Activated T-helper 1 cell treated with anti-CD3 and anti-CD28 coated beads, Interleukin-12 subunit alpha, Interleukin-12 subunit beta, Interleukin-2, Interleukin-4 antibody, amounts not matched to agents 30 ng/mL and 10 ng/mL and 1 ng/mL, durations not matched to agents 14 hours and 24 hours and 36 hours (primary cell): Measurements from ENCODE around the gene CBY2. TPM values are rescaled to one million over a fixed set of nuclear protein-coding genes. Genes with fewer than 3 reads are reported as not detected.
"Not testable (repeated sequence)": the region's sequence is repeated elsewhere in the genome, so short reads cannot be mapped to it uniquely, and the experiment has no call there.

Experiments
- DNase-seq: peaks from one replicate; pipeline ENCODE4 v3.0.0; 2021; ENCODE audit warnings: low spot score
- H3K27ac Mint-ChIP-seq: one replicate; pipeline ENCODE4 v1.8.0; 2021; ENCODE audit warnings: mild to moderate bottlenecking, mixed read lengths
- H3K27me3 Mint-ChIP-seq: one replicate; pipeline ENCODE4 v1.8.0; 2022; ENCODE audit warnings: mild to moderate bottlenecking, moderate library complexity, mixed read lengths; ENCODE audit not compliant: insufficient read depth
- H3K36me3 Mint-ChIP-seq: one replicate; pipeline ENCODE4 v1.8.0; 2021; ENCODE audit warnings: low read depth, mixed read lengths
- H3K4me1 Mint-ChIP-seq: one replicate; pipeline ENCODE4 v1.8.0; 2021; ENCODE audit warnings: low read depth, mixed read lengths
- H3K4me3 Mint-ChIP-seq: one replicate; pipeline ENCODE4 v1.8.0; 2021; ENCODE audit warnings: mild to moderate bottlenecking, moderate library complexity, mixed read lengths
- H3K9me3 Mint-ChIP-seq: one replicate; pipeline ENCODE4 v1.8.0; 2021; ENCODE audit warnings: mixed read lengths
- intact Hi-C: fragments of 100-400 bp; cut with micrococcal nuclease; formaldehyde crosslinking; loops from one replicate; pipeline ENCODE4 v1.15.1; 2024
- total RNA-seq: library from RNA; stranded (reverse); gene quantifications from 2 replicates; pipeline ENCODE4 v1.2.3, GENCODE V29; 2022

CBY2 gene, protein sequence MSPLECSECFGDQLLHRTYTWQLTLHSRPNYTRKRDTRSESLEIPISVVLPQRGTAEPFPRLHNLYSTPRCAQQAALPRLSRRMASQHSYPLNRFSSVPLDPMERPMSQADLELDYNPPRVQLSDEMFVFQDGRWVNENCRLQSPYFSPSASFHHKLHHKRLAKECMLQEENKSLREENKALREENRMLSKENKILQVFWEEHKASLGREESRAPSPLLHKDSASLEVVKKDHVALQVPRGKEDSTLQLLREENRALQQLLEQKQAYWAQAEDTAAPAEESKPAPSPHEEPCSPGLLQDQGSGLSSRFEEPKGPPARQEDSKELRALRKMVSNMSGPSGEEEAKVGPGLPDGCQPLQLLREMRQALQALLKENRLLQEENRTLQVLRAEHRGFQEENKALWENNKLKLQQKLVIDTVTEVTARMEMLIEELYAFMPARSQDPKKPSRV
- total RNA-seq, result not detected in 2 replicates

DNA sequence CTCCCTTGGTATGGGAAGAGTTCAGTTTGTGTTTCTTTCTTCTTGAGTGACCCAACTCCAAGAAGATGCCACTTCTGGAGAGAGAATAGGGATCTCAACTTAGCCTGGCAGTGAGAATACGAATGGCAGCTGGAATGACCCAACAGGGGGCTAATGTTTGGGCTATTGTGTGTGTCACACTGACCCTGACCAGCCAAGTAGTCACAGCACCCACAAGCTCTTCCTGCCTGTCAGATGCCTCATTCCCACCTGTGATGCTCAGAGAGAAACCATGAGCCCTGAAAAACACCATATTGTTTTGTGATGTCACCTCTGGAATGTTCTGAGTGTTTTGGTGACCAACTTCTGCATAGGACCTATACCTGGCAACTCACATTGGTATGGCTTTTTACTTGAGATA is at the start of gene CBY2:
Gene CBY2, plus strand, starts transcription at position 233 of the 400 bp plus-strand sequence. Its CDS starts 71 bp downstream, at position 304.
- no peak within 1 kb of the TSS for H3K4me3 Mint-ChIP-seq
- H3K4me1 Mint-ChIP-seq, result peaks cover 12% of the 10 kb centered on the region
- peak within 1 kb of the TSS; percentile 59 for H3K27ac Mint-ChIP-seq
- intact Hi-C loops, result no loop called here
- H3K9me3 Mint-ChIP-seq, result no peaks in the 10 kb centered on the region
- no peaks in the 10 kb centered on the region for H3K36me3 Mint-ChIP-seq
- peaks cover 2% of the 10 kb centered on the region for H3K27me3 Mint-ChIP-seq
- DNase-seq, result no peak

DNA sequence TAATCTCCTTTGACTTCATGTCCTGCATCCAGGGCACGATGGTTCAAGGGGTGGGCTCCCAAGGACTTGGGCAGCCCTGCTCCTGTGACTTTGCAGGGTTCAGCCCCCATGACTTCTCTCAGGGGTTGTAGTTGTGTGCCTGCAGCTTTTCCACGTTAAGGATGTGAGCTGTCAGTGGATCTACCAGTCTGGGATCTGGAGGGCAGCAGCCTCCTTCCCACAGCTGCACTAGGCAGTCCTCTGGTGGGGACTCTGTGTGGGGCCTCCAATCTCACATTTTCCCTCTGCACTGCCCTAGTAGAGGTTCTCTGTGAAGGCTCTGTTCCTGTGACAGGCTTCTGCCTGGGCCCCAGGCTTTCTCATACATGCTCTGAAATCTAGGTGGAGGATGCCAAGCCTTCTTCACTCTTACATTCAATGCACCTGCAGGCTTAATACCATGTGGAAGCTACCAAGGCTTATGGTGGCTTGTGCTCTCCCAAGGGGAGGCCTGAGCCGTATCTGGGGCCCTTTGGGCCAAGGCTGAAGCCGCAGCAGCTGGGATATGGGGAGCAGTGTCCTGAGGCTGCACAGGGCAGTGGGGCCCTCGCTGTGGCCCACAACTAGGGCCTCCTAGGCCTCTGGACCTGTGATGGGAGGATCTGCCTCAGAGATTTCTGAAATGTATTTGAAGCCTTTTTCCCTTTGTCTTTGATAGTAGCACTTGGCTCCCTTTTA is 47.3 kb upstream of the CBY2 start:
- intact Hi-C loops, result no loop called here
- H3K4me1 Mint-ChIP-seq, result no peaks in the 10 kb centered on the region
- H3K27ac Mint-ChIP-seq, result no peak overlapping the region
- no peak overlapping the region for H3K4me3 Mint-ChIP-seq
- no peak for DNase-seq
- no peaks in the 10 kb centered on the region for H3K9me3 Mint-ChIP-seq
- H3K36me3 Mint-ChIP-seq, result no peaks in the 10 kb centered on the region
- H3K27me3 Mint-ChIP-seq, result no peaks in the 10 kb centered on the region

GRCh38 chr13:45658586-45659235 is 43.4 kb upstream of the CBY2 start:
- no peak for DNase-seq
- Mint-ChIP-seq H3K27me3 (no peaks in the 10 kb centered on the region), H3K4me3 (no peak overlapping the region), H3K36me3 (no peaks in the 10 kb centered on the region), H3K9me3 (peaks cover 4% of the 10 kb centered on the region), H3K4me1 (no peaks in the 10 kb centered on the region), H3K27ac (no peak overlapping the region)
- intact Hi-C loops, result no loop called here

- H3K9me3 Mint-ChIP-seq, result peaks cover 4% of the 10 kb centered on the region
- H3K4me1 Mint-ChIP-seq, result no peaks in the 10 kb centered on the region
- H3K4me3 Mint-ChIP-seq, result no peak overlapping the region
- H3K36me3 Mint-ChIP-seq, result no peaks in the 10 kb centered on the region
- intact Hi-C loops, result no loop called here
- no peak for DNase-seq
- H3K27ac Mint-ChIP-seq, result no peak overlapping the region
- no peaks in the 10 kb centered on the region for H3K27me3 Mint-ChIP-seq
These were observed 42.6 kb upstream of the CBY2 start for GRCh38 chr13:45659536-45659935.

DNA sequence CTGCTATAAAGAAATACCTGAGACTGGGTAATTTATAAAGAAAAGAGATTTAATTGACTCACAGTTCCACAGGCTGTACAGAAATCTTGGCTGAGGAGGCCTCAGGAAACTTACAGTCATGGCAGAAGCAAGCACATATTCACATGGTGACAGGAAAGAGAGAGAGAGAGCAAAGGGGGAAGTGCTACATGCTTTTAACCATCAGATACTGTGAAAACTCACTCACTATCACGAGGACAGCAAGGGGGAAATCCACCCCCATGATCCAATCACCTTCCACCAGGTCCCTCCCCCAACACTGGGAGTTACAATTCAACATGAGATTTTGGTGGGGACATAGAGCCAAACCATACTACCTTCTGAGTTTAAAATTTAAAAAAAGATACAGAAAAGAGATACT is 41.7 kb upstream of the CBY2 start:
- DNase-seq, intact Hi-C loops, H3K27me3 Mint-ChIP-seq, H3K36me3 Mint-ChIP-seq, H3K27ac Mint-ChIP-seq, H3K4me3 Mint-ChIP-seq, H3K9me3 Mint-ChIP-seq, H3K4me1 Mint-ChIP-seq: not testable (repeated sequence)

- intact Hi-C loops, result no loop called here
- no peak for DNase-seq
- H3K4me3 Mint-ChIP-seq, result no peak overlapping the region
- H3K4me1 Mint-ChIP-seq, result no peaks in the 10 kb centered on the region
- H3K9me3 Mint-ChIP-seq, result peaks cover 4% of the 10 kb centered on the region
- peaks cover under 1% of the 10 kb centered on the region for H3K27me3 Mint-ChIP-seq
- H3K27ac Mint-ChIP-seq, result no peak overlapping the region
- no peaks in the 10 kb centered on the region for H3K36me3 Mint-ChIP-seq
These were observed 40.0 kb upstream of the CBY2 start for GRCh38 chr13:45662162-45662561.

DNA sequence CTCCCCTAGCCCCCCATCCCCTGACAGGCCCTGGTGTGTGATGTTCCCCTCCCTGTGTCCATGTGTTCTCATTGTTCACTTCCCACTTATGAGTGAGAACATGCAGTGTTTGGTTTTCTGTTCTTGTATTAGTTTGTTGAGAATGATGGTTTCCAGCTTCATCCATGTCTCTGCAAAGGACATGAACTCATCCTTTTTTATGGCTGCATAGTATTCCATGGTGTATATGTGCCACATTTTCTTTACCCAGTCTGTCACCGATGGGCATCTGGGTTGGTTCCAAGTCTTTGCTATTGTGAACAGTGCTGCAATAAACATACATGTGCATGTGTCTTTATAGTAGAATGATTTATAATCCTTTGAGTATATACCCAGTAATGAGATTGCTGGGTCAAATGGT is 39.2 kb upstream of the CBY2 start:
- intact Hi-C loops, DNase-seq, H3K4me1 Mint-ChIP-seq, H3K27me3 Mint-ChIP-seq, H3K9me3 Mint-ChIP-seq, H3K4me3 Mint-ChIP-seq, H3K36me3 Mint-ChIP-seq, H3K27ac Mint-ChIP-seq: not testable (repeated sequence)

- H3K27me3 Mint-ChIP-seq, H3K36me3 Mint-ChIP-seq, H3K9me3 Mint-ChIP-seq, intact Hi-C loops, DNase-seq, H3K27ac Mint-ChIP-seq, H3K4me1 Mint-ChIP-seq: not testable (repeated sequence)
- H3K4me3 Mint-ChIP-seq, result peak overlapping the region; percentile 33
These were observed 32.5 kb upstream of the CBY2 start for GRCh38 chr13:45669626-45670025.

- no peak for DNase-seq
- no peaks in the 10 kb centered on the region for H3K36me3 Mint-ChIP-seq
- H3K27me3 Mint-ChIP-seq, result peaks cover 3% of the 10 kb centered on the region
- H3K4me3 Mint-ChIP-seq, result peak overlapping the region; percentile 33
- H3K9me3 Mint-ChIP-seq, result no peaks in the 10 kb centered on the region
- H3K4me1 Mint-ChIP-seq, result peaks cover 6% of the 10 kb centered on the region
- intact Hi-C loops, result no loop called here
- H3K27ac Mint-ChIP-seq, result no peak overlapping the region
These were observed 31.8 kb upstream of the CBY2 start for GRCh38 chr13:45670189-45670885.

- H3K4me3 Mint-ChIP-seq, result no peak overlapping the region
- H3K4me1 Mint-ChIP-seq, result peaks cover 4% of the 10 kb centered on the region
- H3K36me3 Mint-ChIP-seq, result no peaks in the 10 kb centered on the region
- H3K27me3 Mint-ChIP-seq, result peaks cover 4% of the 10 kb centered on the region
- H3K27ac Mint-ChIP-seq, result no peak overlapping the region
- H3K9me3 Mint-ChIP-seq, result no peaks in the 10 kb centered on the region
- DNase-seq, result no peak
- intact Hi-C loops, result no loop called here
These were observed 27.2 kb upstream of the CBY2 start for GRCh38 chr13:45674908-45675307.

- no peak for DNase-seq
- no peaks in the 10 kb centered on the region for H3K36me3 Mint-ChIP-seq
These were observed 23.8 kb upstream of the CBY2 start for GRCh38 chr13:45678282-45678681.

DNA sequence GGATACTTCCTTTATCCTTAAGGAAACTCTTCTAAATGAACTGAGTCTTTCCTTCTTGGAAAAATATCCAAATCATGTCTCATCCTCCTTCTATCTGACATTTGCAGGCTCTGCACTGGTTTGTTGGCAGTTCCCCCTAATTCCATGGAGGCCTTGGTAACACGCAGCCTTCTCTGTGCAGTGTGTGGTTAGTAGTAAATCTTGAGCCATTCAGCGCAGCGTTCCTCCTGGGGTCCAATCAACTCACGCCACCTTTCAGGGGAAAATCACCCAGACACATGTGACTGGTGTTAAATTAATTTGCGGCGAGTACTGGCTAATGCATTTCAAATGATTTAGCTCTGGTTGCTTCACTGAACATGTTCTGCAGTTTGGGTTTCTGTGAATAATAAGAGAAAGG is 21.0 kb upstream of the CBY2 start:
- Mint-ChIP-seq H3K27ac (no peak overlapping the region), H3K4me1 (no peaks in the 10 kb centered on the region), H3K27me3 (peaks cover 7% of the 10 kb centered on the region), H3K36me3 (no peaks in the 10 kb centered on the region), H3K4me3 (no peak overlapping the region), H3K9me3 (no peaks in the 10 kb centered on the region)
- DNase-seq, result no peak
- intact Hi-C loops, result no loop called here

More at GRCh38 chr13:45678282-45678681, 23.8 kb upstream of the CBY2 start:
- no peaks in the 10 kb centered on the region for H3K4me1 Mint-ChIP-seq
- no peak overlapping the region for H3K27ac Mint-ChIP-seq
- H3K27me3 Mint-ChIP-seq, result peaks cover 7% of the 10 kb centered on the region
- H3K9me3 Mint-ChIP-seq, result no peaks in the 10 kb centered on the region
- intact Hi-C loops, result no loop called here
- no peak overlapping the region for H3K4me3 Mint-ChIP-seq
